ENCODE results near the gene SEZ6L. TPM values are rescaled to one million over a fixed set of nuclear protein-coding genes. Genes with fewer than 3 reads are reported as not detected.
A peak's percentile ranks its signal among the peaks of the same experiment; 100 is the strongest.

SEZ6L gene
- total RNA-seq, 1 donor from 2014 or later, result 109 TPM

DNA sequence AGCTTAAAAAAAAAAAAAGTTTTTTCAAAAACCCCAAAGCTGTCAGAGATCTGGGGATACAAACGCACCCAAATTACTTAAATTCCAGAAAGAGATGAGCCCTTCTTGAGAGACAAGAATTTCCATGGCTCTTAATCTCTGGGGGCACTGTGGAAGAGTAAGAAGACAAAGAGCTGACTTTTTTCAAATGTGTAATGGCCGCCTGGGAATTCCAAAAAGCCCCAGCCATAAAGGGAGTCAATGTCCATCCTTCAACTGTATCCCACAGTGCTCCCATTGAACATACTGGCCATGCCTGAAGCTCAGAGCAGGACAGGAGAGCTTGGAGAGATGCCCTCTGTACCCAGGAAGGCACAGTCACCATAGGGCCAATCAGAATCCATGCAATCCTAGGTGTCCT, 222.4 kb downstream of the SEZ6L start:
- no peaks in the 10 kb centered on the region for H3K27me3 Mint-ChIP-seq (ENCODE audit: unreplicated experiment)
- DNase-seq, result no peak
- no peak overlapping the region for H3K27ac Mint-ChIP-seq (ENCODE audit: unreplicated experiment)
- H3K36me3 Mint-ChIP-seq (ENCODE audit: unreplicated experiment), result no peaks in the 10 kb centered on the region
- TF ChIP-seq, protein P1, sequence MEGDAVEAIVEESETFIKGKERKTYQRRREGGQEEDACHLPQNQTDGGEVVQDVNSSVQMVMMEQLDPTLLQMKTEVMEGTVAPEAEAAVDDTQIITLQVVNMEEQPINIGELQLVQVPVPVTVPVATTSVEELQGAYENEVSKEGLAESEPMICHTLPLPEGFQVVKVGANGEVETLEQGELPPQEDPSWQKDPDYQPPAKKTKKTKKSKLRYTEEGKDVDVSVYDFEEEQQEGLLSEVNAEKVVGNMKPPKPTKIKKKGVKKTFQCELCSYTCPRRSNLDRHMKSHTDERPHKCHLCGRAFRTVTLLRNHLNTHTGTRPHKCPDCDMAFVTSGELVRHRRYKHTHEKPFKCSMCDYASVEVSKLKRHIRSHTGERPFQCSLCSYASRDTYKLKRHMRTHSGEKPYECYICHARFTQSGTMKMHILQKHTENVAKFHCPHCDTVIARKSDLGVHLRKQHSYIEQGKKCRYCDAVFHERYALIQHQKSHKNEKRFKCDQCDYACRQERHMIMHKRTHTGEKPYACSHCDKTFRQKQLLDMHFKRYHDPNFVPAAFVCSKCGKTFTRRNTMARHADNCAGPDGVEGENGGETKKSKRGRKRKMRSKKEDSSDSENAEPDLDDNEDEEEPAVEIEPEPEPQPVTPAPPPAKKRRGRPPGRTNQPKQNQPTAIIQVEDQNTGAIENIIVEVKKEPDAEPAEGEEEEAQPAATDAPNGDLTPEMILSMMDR (IDR thresholded peaks at IDR 0.05; ENCODE audit: partially characterized antibody, unreplicated experiment), result no peak
- H3K4me1 Mint-ChIP-seq (ENCODE audit: low read depth, unreplicated experiment), result peaks cover 3% of the 10 kb centered on the region
- H3K4me3 Mint-ChIP-seq (ENCODE audit: unreplicated experiment), result no peak overlapping the region
- peaks cover 3% of the 10 kb centered on the region for H3K9me3 Mint-ChIP-seq (ENCODE audit: unreplicated experiment)

DNA sequence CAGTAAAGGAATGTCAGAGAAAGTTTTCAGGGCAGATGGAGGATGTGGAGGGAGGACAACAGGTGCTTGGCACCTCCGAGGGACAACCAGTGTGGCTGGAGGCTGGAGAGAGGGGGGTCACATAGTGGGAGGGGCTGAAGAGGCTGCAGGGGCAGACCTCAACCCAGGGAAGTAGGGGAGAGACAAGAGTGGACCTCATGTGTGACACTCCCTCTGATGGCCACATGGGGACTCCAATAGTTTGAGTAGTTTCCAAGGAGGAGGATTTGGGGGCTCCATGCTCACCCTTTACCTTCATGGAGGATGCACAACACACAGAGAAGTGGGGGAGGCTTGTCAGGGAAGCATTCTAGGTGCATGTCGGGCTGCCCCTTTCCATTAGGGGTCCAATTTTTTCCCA, 224.7 kb downstream of the SEZ6L start:
- Mint-ChIP-seq H3K4me3 (ENCODE audit: unreplicated experiment) (no peak overlapping the region), H3K36me3 (ENCODE audit: unreplicated experiment) (no peaks in the 10 kb centered on the region), H3K27me3 (ENCODE audit: unreplicated experiment) (no peaks in the 10 kb centered on the region), H3K9me3 (ENCODE audit: unreplicated experiment) (peaks cover 3% of the 10 kb centered on the region), H3K4me1 (ENCODE audit: low read depth, unreplicated experiment) (peaks cover 6% of the 10 kb centered on the region), H3K27ac (ENCODE audit: unreplicated experiment) (no peak overlapping the region)
- DNase-seq, result no peak
- TF ChIP-seq, protein P1 (IDR thresholded peaks at IDR 0.05; ENCODE audit: partially characterized antibody, unreplicated experiment), result peak; percentile 35

DNA sequence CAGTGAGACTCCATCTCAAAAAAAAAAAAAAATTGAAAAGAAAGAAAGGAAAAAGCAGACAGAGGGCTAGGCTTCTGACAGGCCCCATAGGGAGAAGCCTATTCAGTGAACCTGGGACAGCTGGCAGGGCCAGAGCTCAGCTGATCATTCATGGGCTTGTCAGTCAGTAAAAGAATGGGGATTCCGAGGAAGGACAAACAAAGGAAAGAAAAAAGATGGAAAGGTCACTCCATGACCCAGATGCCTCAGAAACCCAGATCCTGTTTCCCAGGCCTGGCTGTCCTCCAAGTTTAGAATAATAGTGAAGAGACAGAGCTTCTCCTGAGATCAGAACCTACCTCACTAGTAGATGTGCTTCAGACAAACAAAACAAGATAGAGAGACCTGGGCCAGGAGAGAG, 225.5 kb downstream of the SEZ6L start:
- no peak for DNase-seq
- H3K27ac Mint-ChIP-seq (ENCODE audit: unreplicated experiment), result peak overlapping the region; percentile 85
- no peaks in the 10 kb centered on the region for H3K36me3 Mint-ChIP-seq (ENCODE audit: unreplicated experiment)
- TF ChIP-seq, protein P1 (IDR thresholded peaks at IDR 0.05; ENCODE audit: partially characterized antibody, unreplicated experiment), result no peak
- H3K4me3 Mint-ChIP-seq (ENCODE audit: unreplicated experiment), result peak overlapping the region; percentile 13
- H3K27me3 Mint-ChIP-seq (ENCODE audit: unreplicated experiment), result no peaks in the 10 kb centered on the region
- peaks cover 3% of the 10 kb centered on the region for H3K9me3 Mint-ChIP-seq (ENCODE audit: unreplicated experiment)
- peaks cover 7% of the 10 kb centered on the region for H3K4me1 Mint-ChIP-seq (ENCODE audit: low read depth, unreplicated experiment)

DNA sequence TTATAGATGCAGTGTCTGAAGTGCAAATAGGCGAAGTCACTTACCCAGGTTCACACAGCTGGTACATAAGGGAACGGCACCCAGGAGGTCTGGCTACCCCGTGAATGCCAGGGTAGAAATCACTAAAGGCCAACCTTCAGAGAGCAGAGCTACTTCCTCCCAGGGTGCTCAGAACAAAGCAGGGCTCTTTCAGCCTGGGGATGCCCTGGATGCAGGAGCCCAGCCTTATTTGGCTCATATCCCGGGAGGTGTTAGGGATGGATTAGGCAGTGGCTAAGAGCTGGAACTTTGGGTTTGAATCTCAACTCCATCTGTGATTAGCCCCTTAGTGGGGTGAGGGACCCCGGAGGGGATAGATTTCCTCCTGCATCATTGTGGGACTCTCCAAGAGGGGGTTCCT, 226.7 kb downstream of the SEZ6L start:
- no peak for DNase-seq
- H3K4me1 Mint-ChIP-seq (ENCODE audit: low read depth, unreplicated experiment), result peaks cover 7% of the 10 kb centered on the region
- H3K36me3 Mint-ChIP-seq (ENCODE audit: unreplicated experiment), result no peaks in the 10 kb centered on the region
- peaks cover 3% of the 10 kb centered on the region for H3K9me3 Mint-ChIP-seq (ENCODE audit: unreplicated experiment)
- no peaks in the 10 kb centered on the region for H3K27me3 Mint-ChIP-seq (ENCODE audit: unreplicated experiment)
- no peak overlapping the region for H3K4me3 Mint-ChIP-seq (ENCODE audit: unreplicated experiment)
- TF ChIP-seq, protein P1 (IDR thresholded peaks at IDR 0.05; ENCODE audit: partially characterized antibody, unreplicated experiment), result no peak
- H3K27ac Mint-ChIP-seq (ENCODE audit: unreplicated experiment), result no peak overlapping the region

DNA sequence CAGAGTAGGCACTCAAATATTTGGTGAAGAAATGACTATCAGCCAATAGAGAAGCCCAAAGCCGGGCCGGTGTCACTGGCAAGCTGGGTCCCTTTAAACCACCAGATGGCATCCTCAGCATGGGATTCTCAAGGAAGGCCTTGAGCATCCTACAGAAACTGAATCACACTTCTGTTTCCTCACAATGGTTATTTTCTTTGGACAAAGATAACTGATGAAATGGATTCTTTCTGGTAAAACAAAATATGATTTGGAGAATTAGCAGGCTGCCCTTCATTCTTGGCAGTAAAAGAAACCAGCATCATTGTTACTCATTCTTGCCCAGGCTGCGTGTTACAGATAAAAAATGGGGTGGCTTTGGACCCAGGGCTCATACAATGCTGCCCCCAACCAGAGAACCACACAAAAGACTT, 229.5 kb downstream of the SEZ6L start:
- DNase-seq, result peak; percentile 62
- Mint-ChIP-seq H3K27me3 (ENCODE audit: unreplicated experiment) (no peaks in the 10 kb centered on the region), H3K9me3 (ENCODE audit: unreplicated experiment) (peaks cover 6% of the 10 kb centered on the region), H3K36me3 (ENCODE audit: unreplicated experiment) (no peaks in the 10 kb centered on the region), H3K27ac (ENCODE audit: unreplicated experiment) (no peak overlapping the region), H3K4me3 (ENCODE audit: unreplicated experiment) (no peak overlapping the region), H3K4me1 (ENCODE audit: low read depth, unreplicated experiment) (peaks cover 7% of the 10 kb centered on the region)
- TF ChIP-seq, protein P1 (IDR thresholded peaks at IDR 0.05; ENCODE audit: partially characterized antibody, unreplicated experiment), result no peak
